ENCODE data around the gene UQCRC2. TPM values are rescaled to one million over a fixed set of nuclear protein-coding genes. Genes with fewer than 3 reads are reported as not detected.
A peak's percentile ranks its signal among the peaks of the same experiment; 100 is the strongest.

UQCRC2 gene
- total RNA-seq, 1 donor from 2014 or later, result 231 TPM

DNA sequence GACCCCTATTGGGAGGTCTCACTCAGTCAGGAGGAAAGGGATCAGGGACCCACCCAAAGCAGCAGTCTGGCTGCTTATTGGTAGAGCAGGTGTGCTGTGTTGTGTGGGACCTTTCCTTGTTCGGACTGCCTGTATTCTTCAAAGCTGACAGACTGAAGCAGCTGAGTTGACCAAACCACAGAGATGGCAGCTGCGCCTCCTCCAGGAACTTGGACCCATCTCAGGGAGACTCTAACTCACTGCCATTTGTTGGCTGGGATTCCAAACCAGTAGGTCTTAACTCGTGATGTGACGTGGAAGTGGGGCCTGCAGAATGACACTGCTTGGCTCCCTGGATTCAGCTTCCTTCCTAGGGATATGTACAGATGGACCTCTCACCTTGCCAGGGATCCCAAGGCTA, 9.6 kb upstream of the UQCRC2 start:
- Mint-ChIP-seq H3K36me3 (no peaks in the 10 kb centered on the region), H3K4me3 (no peak overlapping the region), H3K27ac (no peak overlapping the region), H3K4me1 (ENCODE audit: unreplicated experiment) (no peaks in the 10 kb centered on the region), H3K9me3 (no peaks in the 10 kb centered on the region), H3K27me3 (peaks cover 9% of the 10 kb centered on the region)
- TF ChIP-seq CTCF (conservative IDR thresholded peaks at IDR 0.05), result no peak
- DNase-seq (ENCODE audit: extremely low spot score, unreplicated experiment), result no peak

DNA sequence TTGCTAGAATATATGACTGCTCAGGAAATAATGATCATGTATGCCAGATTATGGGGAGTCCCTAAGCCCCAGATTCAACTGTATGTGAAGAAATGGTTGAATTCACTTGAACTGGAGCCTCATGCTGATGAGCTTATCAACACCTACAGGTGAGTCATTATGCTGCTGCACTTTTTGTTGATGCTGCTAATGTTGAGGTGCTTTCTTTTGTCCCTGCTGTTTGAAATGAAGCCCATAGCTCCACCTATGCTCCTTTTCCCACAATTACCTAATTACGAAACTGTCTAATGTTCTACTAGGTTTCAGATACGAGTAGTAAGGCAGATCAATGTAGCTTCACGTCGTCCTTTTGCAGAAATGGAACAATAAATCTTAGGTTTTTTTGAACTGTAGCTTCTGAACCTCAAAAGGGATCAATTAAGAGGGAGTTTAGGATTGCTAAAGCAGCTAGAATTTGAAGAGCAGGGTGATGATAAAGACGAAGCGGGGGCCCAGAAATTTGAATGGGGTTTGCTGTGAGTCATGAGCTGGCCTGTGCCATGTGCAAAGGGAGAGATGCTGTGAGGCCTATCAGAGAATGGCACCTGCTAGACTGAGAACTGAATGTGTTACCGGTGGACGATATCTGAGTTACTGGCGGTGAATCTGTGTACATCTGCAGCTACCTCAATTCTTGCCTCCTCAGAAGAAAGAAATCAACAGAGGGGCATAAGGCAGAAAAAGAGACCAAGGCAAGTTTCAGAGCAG, 6.1 kb upstream of the UQCRC2 start:
- H3K4me1 Mint-ChIP-seq (ENCODE audit: unreplicated experiment), result peaks cover 9% of the 10 kb centered on the region

DNA sequence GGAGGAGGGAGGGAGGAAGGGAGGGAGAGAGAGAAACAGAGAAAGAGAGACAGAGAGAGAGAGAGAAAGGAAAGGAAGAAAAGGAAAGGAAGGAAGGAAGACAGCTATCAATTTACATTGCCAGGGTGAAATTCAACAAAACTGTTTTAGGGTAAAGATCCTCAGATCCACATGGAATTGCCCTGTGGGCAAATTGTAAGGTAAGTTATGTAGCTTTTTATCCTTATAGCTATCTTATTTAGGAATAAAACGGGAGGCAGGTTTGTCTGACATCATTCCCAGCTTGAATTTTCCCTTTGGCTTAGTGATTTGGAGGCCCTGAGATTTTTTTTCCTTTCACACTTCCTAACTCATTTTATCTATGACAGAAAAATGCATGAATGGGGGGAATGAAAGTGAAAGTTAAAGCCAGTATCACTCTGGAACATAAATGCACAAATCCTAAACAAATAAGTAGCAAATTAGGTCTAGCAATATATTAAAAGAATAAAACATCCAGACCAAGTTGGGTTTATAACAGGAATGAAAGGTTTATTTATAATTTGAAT, 3.4 kb upstream of the UQCRC2 start:
- H3K4me3 Mint-ChIP-seq, result peak overlapping the region; percentile 28

More for the DNA sequence above, 6.1 kb upstream of the UQCRC2 start:
- DNase-seq (ENCODE audit: extremely low spot score, unreplicated experiment), result no peak
- H3K27ac Mint-ChIP-seq, result no peak overlapping the region
- no peak for TF ChIP-seq CTCF (conservative IDR thresholded peaks at IDR 0.05)
- H3K27me3 Mint-ChIP-seq, result peaks cover 2% of the 10 kb centered on the region
- H3K36me3 Mint-ChIP-seq, result no peaks in the 10 kb centered on the region
- no peak overlapping the region for H3K4me3 Mint-ChIP-seq
- no peaks in the 10 kb centered on the region for H3K9me3 Mint-ChIP-seq

GRCh38 chr16:21950782-21951521, 2.2 kb upstream of the UQCRC2 start:
- Mint-ChIP-seq H3K4me3 (peak overlapping the region; percentile 76), H3K36me3 (peaks cover 3% of the 10 kb centered on the region), H3K4me1 (ENCODE audit: unreplicated experiment) (peaks cover 21% of the 10 kb centered on the region), H3K9me3 (no peaks in the 10 kb centered on the region), H3K27me3 (peaks cover 2% of the 10 kb centered on the region), H3K27ac (peak overlapping the region; percentile 75)
- no peak for DNase-seq (ENCODE audit: extremely low spot score, unreplicated experiment)
- peak; percentile 59 for TF ChIP-seq CTCF (conservative IDR thresholded peaks at IDR 0.05)

More for the DNA sequence above, 3.4 kb upstream of the UQCRC2 start:
- H3K9me3 Mint-ChIP-seq, result no peaks in the 10 kb centered on the region
- H3K27me3 Mint-ChIP-seq, result peaks cover 2% of the 10 kb centered on the region
- TF ChIP-seq CTCF (conservative IDR thresholded peaks at IDR 0.05), result no peak
- H3K36me3 Mint-ChIP-seq, result peaks cover 3% of the 10 kb centered on the region
- no peak for DNase-seq (ENCODE audit: extremely low spot score, unreplicated experiment)
- peaks cover 21% of the 10 kb centered on the region for H3K4me1 Mint-ChIP-seq (ENCODE audit: unreplicated experiment)
- H3K27ac Mint-ChIP-seq, result no peak overlapping the region

- Mint-ChIP-seq H3K27ac (peak overlapping the region; percentile 100), H3K4me1 (ENCODE audit: unreplicated experiment) (peaks cover 21% of the 10 kb centered on the region), H3K4me3 (peak overlapping the region; percentile 100), H3K36me3 (peaks cover 3% of the 10 kb centered on the region), H3K27me3 (no peaks in the 10 kb centered on the region), H3K9me3 (no peaks in the 10 kb centered on the region)
- peak; percentile 71 for DNase-seq (ENCODE audit: extremely low spot score, unreplicated experiment)
- TF ChIP-seq CTCF (conservative IDR thresholded peaks at IDR 0.05), result no peak
These were observed 945 bp upstream of the UQCRC2 start for GRCh38 chr16:21952040-21952792.

Measured in type B pancreatic cell (in vitro differentiated cells).